ENCODE data around the gene GRIK4. TPM values are rescaled to one million over a fixed set of nuclear protein-coding genes. Genes with fewer than 3 reads are reported as not detected.

GRIK4 gene
- total and polyA plus RNA-seq, 2 donors (not counting 3 experiments of a cell fraction or from before 2014, with no cell fraction given) = 0.81 to 1.6 TPM

- FAIRE-seq = no peak
- no peak overlapping the region for H3K9ac ChIP-seq (replicated peaks; ENCODE audit: extremely low read depth, insufficient read depth, low read length)
- H3K36me3 ChIP-seq (ENCODE audit: control insufficient read depth in 2 of 2, extremely low read depth in 1 of 2, insufficient read depth in 2 of 2, low read length in 2 of 2) = no peaks in the 10 kb centered on the region
- no peaks in the 10 kb centered on the region for H3K9me3 ChIP-seq (replicated peaks; ENCODE audit: control insufficient read depth, insufficient read depth, low read length)
- H3K27ac ChIP-seq (ENCODE audit: insufficient read depth, low read depth, low read length) = no peak overlapping the region
- no peaks in the 10 kb centered on the region for H3K27me3 ChIP-seq (ENCODE audit: control insufficient read depth in 2 of 2, insufficient read depth in 2 of 2, low read length in 2 of 2)
- TF ChIP-seq MAX (IDR thresholded peaks at IDR 0.05; ENCODE audit: insufficient read depth, insufficient read length) (no peak), CTCF (IDR thresholded peaks at IDR 0.05; ENCODE audit: extremely low read depth in 1 of 2, insufficient read depth in 1 of 2, low read depth in 1 of 2, low read length in 2 of 2) (no peak), FOS (IDR thresholded peaks at IDR 0.05; ENCODE audit: borderline replicate concordance, insufficient read depth, low read length) (no peak), GATA2 (IDR thresholded peaks at IDR 0.05; ENCODE audit: insufficient read depth, insufficient read length, low read depth, low read length) (no peak), EZH2 (IDR thresholded peaks at IDR 0.05; ENCODE audit: borderline replicate concordance, low read depth, low read length, severe bottlenecking) (no peak), MYC (IDR thresholded peaks at IDR 0.05; ENCODE audit: low read depth, low read length) (no peak), POLR2AphosphoS5 (IDR thresholded peaks at IDR 0.05; ENCODE audit: insufficient read depth, low read depth, low read length) (no peak), POLR2A (IDR thresholded peaks at IDR 0.05; ENCODE audit: low read depth, low read length) (no peak), JUN (IDR thresholded peaks at IDR 0.05; ENCODE audit: borderline replicate concordance, insufficient read depth, insufficient read length, low read depth) (no peak)
- no peak for DNase-seq (ENCODE audit: low read depth, low spot score)
- no peaks in the 10 kb centered on the region for H3K79me2 ChIP-seq (ENCODE audit: control insufficient read depth, insufficient read depth, low read length)
- no peak overlapping the region for H3K4me3 ChIP-seq (replicated peaks in 1 of 3; ENCODE audit: insufficient read depth in 1 of 3, low read depth in 1 of 3, low read length in 3 of 3)
- BruUV-seq (replicated peaks) = no TSS peak
- H3K9me1 ChIP-seq (replicated peaks; ENCODE audit: control insufficient read depth, extremely low read depth, insufficient read depth, low read length) = no peaks in the 10 kb centered on the region
- no peak overlapping the region for H3K4me2 ChIP-seq (ENCODE audit: insufficient read depth, low read length)
- intact Hi-C loops (cut with micrococcal nuclease) = no loop called here
- H2AFZ ChIP-seq (ENCODE audit: low read depth, low read length) = no peak overlapping the region
- POLR2A ChIA-PET = no interaction called here
- dilution Hi-C loops (cut with MboI; ENCODE audit: extremely low pct_ligation_motif_present, low sequenced_read_pairs) = no loop called here
- CTCF ChIA-PET = no interaction called here
- H4K20me1 ChIP-seq (replicated peaks; ENCODE audit: control insufficient read depth, extremely low read depth, insufficient read depth, low read length) = no peaks in the 10 kb centered on the region
- no peaks in the 10 kb centered on the region for H3K4me1 ChIP-seq (ENCODE audit: control insufficient read depth, extremely low read depth, insufficient read depth, low read length)
These were observed 351.8 kb downstream of the GRIK4 start for GRCh38 chr11:120863359-120863758.
